Neural crest cell (in vitro differentiated cells): ENCODE measurements around the gene ASPSCR1. TPM values are rescaled to one million over a fixed set of nuclear protein-coding genes. Genes with fewer than 3 reads are reported as not detected.

Source experiments
- DNase-seq: peaks from one replicate; pipeline ENCODE4 v3.0.0; 2021; ENCODE audit warnings: low read depth, mixed read lengths, low spot score
- H3K27ac Mint-ChIP-seq: one replicate; pipeline ENCODE4 v1.8.0; 2021; ENCODE audit warnings: mild to moderate bottlenecking, mixed read lengths; ENCODE audit not compliant: unreplicated experiment
- H3K27me3 Mint-ChIP-seq: 2 replicates; pipeline ENCODE4 v1.8.0; 2021; ENCODE audit warnings: low read depth, mild to moderate bottlenecking, mixed read lengths
- H3K36me3 Mint-ChIP-seq: 2 replicates; pipeline ENCODE4 v1.8.0; 2021; ENCODE audit warnings: low read depth, mild to moderate bottlenecking, mixed read lengths
- H3K4me1 Mint-ChIP-seq: 2 replicates; pipeline ENCODE4 v1.8.0; 2021; ENCODE audit warnings: mixed read lengths
- H3K4me3 Mint-ChIP-seq: one replicate; pipeline ENCODE4 v1.8.0; 2021; ENCODE audit warnings: mild to moderate bottlenecking, mixed read lengths
- H3K9me3 Mint-ChIP-seq: 2 replicates; pipeline ENCODE4 v1.8.0; 2021; ENCODE audit warnings: mixed read lengths
- CTCF ChIP-seq: fragments of 200-600 bp; sonication (generic); conservative IDR thresholded peaks from 2 replicates; pipeline ENCODE4 v1.5.0; 2021; ENCODE audit warnings: antibody characterized with exemption, mild to moderate bottlenecking
- total RNA-seq: library from RNA; stranded (reverse); gene quantifications from 2 replicates; pipeline ENCODE4 v1.2.1, GENCODE V29; 2021

ASPSCR1 gene
- total RNA-seq, 1 donor from 2014 or later = 51.9 TPM

GRCh38 chr17:82008941-82009405, 31.5 kb downstream of the ASPSCR1 start:
- no peak overlapping the region for H3K27ac Mint-ChIP-seq
- no peaks in the 10 kb centered on the region for H3K36me3 Mint-ChIP-seq
- H3K4me1 Mint-ChIP-seq = peaks cover 14% of the 10 kb centered on the region
- no peak for DNase-seq
- TF ChIP-seq CTCF = no peak
- H3K27me3 Mint-ChIP-seq = no peaks in the 10 kb centered on the region
- H3K9me3 Mint-ChIP-seq = no peaks in the 10 kb centered on the region
- H3K4me3 Mint-ChIP-seq = no peak overlapping the region

DNA sequence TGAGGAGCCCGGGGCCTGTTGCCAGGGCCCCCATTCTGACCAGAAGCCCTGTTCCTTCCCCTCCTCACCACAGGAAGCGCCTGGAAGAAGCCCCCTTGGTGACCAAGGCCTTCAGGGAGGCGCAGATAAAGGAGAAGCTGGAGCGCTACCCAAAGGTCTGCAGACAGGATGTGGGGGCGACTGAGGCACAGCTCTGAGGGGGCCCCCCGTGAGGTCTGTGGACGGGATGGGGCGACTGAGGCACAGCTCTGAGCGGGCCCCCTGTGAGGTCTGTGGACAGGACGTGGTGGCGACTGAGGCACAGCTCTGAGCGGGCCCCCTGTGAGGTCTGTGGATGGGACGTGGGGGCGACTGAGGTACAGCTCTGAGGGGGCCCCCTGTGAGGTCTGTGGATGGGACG, 32.0 kb downstream of the ASPSCR1 start:
- H3K27ac Mint-ChIP-seq = no peak overlapping the region
- no peaks in the 10 kb centered on the region for H3K36me3 Mint-ChIP-seq
- DNase-seq = no peak
- H3K4me3 Mint-ChIP-seq = no peak overlapping the region
- no peak for TF ChIP-seq CTCF
- peaks cover 14% of the 10 kb centered on the region for H3K4me1 Mint-ChIP-seq
- H3K27me3 Mint-ChIP-seq = no peaks in the 10 kb centered on the region
- no peaks in the 10 kb centered on the region for H3K9me3 Mint-ChIP-seq

GRCh38 chr17:82010575-82011525, 33.4 kb downstream of the ASPSCR1 start:
- Mint-ChIP-seq H3K4me1 (peaks cover 13% of the 10 kb centered on the region), H3K36me3 (no peaks in the 10 kb centered on the region), H3K9me3 (no peaks in the 10 kb centered on the region), H3K27ac (no peak overlapping the region), H3K27me3 (no peaks in the 10 kb centered on the region), H3K4me3 (no peak overlapping the region)
- TF ChIP-seq CTCF = no peak
- DNase-seq = no peak

GRCh38 chr17:82011617-82012187, 34.3 kb downstream of the ASPSCR1 start:
- Mint-ChIP-seq H3K36me3 (no peaks in the 10 kb centered on the region), H3K27ac (no peak overlapping the region), H3K27me3 (no peaks in the 10 kb centered on the region), H3K4me3 (no peak overlapping the region), H3K4me1 (peaks cover 7% of the 10 kb centered on the region), H3K9me3 (no peaks in the 10 kb centered on the region)
- no peak for DNase-seq
- no peak for TF ChIP-seq CTCF

GRCh38 chr17:82012261-82012639, 34.8 kb downstream of the ASPSCR1 start:
- H3K36me3 Mint-ChIP-seq = no peaks in the 10 kb centered on the region
- no peak overlapping the region for H3K27ac Mint-ChIP-seq
- H3K4me1 Mint-ChIP-seq = peaks cover 7% of the 10 kb centered on the region
- peak; percentile 59 for DNase-seq
- H3K9me3 Mint-ChIP-seq = no peaks in the 10 kb centered on the region
- no peak for TF ChIP-seq CTCF
- no peak overlapping the region for H3K4me3 Mint-ChIP-seq
- H3K27me3 Mint-ChIP-seq = no peaks in the 10 kb centered on the region
